ENCODE results near the gene SIX5.

Gene SIX5

DNA sequence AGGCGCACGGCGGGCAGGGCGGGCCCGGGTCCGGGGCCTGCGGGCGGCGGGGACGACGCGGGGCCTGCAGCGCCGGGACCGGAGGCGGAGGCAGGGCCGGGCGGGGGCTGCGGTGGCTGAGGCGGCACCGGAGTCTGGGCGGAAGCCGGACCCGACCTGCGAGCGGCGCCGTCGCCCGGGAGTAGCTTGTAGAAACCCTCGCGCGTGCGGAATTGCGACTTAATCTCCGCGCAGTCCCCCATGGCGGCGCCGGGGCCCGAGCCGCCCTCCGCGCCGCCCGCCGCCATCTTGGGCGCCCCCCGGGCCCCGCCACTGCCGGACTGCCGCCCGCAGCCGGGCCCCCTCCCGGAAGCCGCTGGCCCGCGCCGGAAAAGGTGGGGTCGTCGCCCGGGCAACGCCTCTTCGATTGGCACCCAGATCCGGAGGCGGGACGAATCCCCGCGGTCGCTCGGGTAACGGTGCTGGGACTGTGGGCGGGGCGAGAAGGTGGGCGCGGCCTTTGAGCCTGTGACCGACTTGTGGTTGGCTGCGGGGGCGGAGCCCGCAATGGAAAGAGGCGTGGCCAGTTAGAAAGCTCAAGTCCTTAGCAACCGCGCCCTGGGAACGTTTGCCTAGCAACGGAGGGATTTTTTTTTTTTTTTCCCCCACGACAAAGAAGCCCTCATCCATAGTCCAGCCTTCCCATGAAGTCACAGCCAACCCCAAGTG, 23.6 kb upstream of the SIX5 start, which contains the start of gene DMWD:
DMWD (minus strand) TSS at position 376 of the 708 bp plus-strand sequence; CDS start at position 287, 89 bp downstream.
- H3K27ac ChIP-seq (ENCODE audit: extremely low read depth, low read depth, low read length): peak within 1 kb of the TSS; percentile 96
- POLR2A ChIA-PET: interaction anchor here (0.6 to 2.2 kb wide), 14 partner anchors 10 to 338 kb away, joined by 3 to 40 read pairs (median 4); partner anchors contain the start of genes DMPK, QPCTL, RSPH6A and SIX5
- no peak for TF ChIP-seq ZNF311 (tag by site-specific recombination; IDR thresholded peaks at IDR 0.05; ENCODE audit: borderline replicate concordance)
- TF ChIP-seq MZF1 (tag by site-specific recombination; IDR thresholded peaks at IDR 0.05; ENCODE audit: borderline replicate concordance): no peak
- no peak for TF ChIP-seq ZNF843 (tag by site-specific recombination; IDR thresholded peaks at IDR 0.05)
- TF ChIP-seq ZNF776 (tag by site-specific recombination; IDR thresholded peaks at IDR 0.05; ENCODE audit: borderline replicate concordance): no peak
- TF ChIP-seq ZNF132 (tag by site-specific recombination; IDR thresholded peaks at IDR 0.05; ENCODE audit: borderline replicate concordance): no peak
- no peak for TF ChIP-seq ZNF10 (tag by site-specific recombination; IDR thresholded peaks at IDR 0.05)
- TF ChIP-seq, protein P1, sequence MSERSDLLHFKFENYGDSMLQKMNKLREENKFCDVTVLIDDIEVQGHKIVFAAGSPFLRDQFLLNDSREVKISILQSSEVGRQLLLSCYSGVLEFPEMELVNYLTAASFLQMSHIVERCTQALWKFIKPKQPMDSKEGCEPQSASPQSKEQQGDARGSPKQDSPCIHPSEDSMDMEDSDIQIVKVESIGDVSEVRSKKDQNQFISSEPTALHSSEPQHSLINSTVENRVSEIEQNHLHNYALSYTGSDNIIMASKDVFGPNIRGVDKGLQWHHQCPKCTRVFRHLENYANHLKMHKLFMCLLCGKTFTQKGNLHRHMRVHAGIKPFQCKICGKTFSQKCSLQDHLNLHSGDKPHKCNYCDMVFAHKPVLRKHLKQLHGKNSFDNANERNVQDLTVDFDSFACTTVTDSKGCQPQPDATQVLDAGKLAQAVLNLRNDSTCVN (tag by site-specific recombination; optimal IDR thresholded peaks at IDR 0.05): no peak
- TF ChIP-seq ZNF23 (tag by site-specific recombination; IDR thresholded peaks at IDR 0.05; ENCODE audit: borderline replicate concordance): no peak
- peak; percentile 90 for TF ChIP-seq KLF9 (tag by site-specific recombination; IDR thresholded peaks at IDR 0.05; ENCODE audit: low read depth)
- no peak for TF ChIP-seq ZNF621 (tag by site-specific recombination; IDR thresholded peaks at IDR 0.05)
- no peak for TF ChIP-seq ZNF211 (tag by site-specific recombination; IDR thresholded peaks at IDR 0.05; ENCODE audit: low read depth)
- TF ChIP-seq ZSCAN30 (tag by site-specific recombination; IDR thresholded peaks at IDR 0.05): peak; percentile 61; the same call in 1 of the 2 replicates
- TF ChIP-seq ZNF529 (tag by site-specific recombination; IDR thresholded peaks at IDR 0.05; ENCODE audit: insufficient replicate concordance): no peak
- peak; percentile 88 for TF ChIP-seq SP3 (tag by site-specific recombination; IDR thresholded peaks at IDR 0.05)
- peak; percentile 61; the same call in 1 of the 2 replicates for TF ChIP-seq KLF10 (tag by site-specific recombination; IDR thresholded peaks at IDR 0.05)
- TF ChIP-seq, protein P2, sequence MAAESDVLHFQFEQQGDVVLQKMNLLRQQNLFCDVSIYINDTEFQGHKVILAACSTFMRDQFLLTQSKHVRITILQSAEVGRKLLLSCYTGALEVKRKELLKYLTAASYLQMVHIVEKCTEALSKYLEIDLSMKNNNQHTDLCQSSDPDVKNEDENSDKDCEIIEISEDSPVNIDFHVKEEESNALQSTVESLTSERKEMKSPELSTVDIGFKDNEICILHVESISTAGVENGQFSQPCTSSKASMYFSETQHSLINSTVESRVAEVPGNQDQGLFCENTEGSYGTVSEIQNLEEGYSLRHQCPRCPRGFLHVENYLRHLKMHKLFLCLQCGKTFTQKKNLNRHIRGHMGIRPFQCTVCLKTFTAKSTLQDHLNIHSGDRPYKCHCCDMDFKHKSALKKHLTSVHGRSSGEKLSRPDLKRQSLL (tag by site-specific recombination; IDR thresholded peaks at IDR 0.05): no peak
- TF ChIP-seq, protein P3, sequence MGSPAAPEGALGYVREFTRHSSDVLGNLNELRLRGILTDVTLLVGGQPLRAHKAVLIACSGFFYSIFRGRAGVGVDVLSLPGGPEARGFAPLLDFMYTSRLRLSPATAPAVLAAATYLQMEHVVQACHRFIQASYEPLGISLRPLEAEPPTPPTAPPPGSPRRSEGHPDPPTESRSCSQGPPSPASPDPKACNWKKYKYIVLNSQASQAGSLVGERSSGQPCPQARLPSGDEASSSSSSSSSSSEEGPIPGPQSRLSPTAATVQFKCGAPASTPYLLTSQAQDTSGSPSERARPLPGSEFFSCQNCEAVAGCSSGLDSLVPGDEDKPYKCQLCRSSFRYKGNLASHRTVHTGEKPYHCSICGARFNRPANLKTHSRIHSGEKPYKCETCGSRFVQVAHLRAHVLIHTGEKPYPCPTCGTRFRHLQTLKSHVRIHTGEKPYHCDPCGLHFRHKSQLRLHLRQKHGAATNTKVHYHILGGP (tag by site-specific recombination; IDR thresholded peaks at IDR 0.05): no peak
- no peak for TF ChIP-seq SCRT2 (tag by site-specific recombination; IDR thresholded peaks at IDR 0.05)
- TF ChIP-seq ZNF239 (tag by site-specific recombination; IDR thresholded peaks at IDR 0.05): no peak
- TF ChIP-seq, protein P4, sequence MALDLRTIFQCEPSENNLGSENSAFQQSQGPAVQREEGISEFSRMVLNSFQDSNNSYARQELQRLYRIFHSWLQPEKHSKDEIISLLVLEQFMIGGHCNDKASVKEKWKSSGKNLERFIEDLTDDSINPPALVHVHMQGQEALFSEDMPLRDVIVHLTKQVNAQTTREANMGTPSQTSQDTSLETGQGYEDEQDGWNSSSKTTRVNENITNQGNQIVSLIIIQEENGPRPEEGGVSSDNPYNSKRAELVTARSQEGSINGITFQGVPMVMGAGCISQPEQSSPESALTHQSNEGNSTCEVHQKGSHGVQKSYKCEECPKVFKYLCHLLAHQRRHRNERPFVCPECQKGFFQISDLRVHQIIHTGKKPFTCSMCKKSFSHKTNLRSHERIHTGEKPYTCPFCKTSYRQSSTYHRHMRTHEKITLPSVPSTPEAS (tag by site-specific recombination; IDR thresholded peaks at IDR 0.05): no peak
- no peak for TF ChIP-seq ZNF658 (tag by site-specific recombination; IDR thresholded peaks at IDR 0.05)
- no peak for TF ChIP-seq ZNF350 (tag by site-specific recombination; IDR thresholded peaks at IDR 0.05)
- no peak for TF ChIP-seq ZNF202 (tag by site-specific recombination; IDR thresholded peaks at IDR 0.05; ENCODE audit: borderline replicate concordance)
- no peak for TF ChIP-seq ZFP37 (tag by site-specific recombination; IDR thresholded peaks at IDR 0.05)
- TF ChIP-seq ZNF473 (tag by site-specific recombination; IDR thresholded peaks at IDR 0.05): no peak
- TF ChIP-seq EGR2 (tag by site-specific recombination; IDR thresholded peaks at IDR 0.05; ENCODE audit: low read depth): peak; percentile 83; the same call in 1 of the 2 replicates
- TF ChIP-seq, protein P5, sequence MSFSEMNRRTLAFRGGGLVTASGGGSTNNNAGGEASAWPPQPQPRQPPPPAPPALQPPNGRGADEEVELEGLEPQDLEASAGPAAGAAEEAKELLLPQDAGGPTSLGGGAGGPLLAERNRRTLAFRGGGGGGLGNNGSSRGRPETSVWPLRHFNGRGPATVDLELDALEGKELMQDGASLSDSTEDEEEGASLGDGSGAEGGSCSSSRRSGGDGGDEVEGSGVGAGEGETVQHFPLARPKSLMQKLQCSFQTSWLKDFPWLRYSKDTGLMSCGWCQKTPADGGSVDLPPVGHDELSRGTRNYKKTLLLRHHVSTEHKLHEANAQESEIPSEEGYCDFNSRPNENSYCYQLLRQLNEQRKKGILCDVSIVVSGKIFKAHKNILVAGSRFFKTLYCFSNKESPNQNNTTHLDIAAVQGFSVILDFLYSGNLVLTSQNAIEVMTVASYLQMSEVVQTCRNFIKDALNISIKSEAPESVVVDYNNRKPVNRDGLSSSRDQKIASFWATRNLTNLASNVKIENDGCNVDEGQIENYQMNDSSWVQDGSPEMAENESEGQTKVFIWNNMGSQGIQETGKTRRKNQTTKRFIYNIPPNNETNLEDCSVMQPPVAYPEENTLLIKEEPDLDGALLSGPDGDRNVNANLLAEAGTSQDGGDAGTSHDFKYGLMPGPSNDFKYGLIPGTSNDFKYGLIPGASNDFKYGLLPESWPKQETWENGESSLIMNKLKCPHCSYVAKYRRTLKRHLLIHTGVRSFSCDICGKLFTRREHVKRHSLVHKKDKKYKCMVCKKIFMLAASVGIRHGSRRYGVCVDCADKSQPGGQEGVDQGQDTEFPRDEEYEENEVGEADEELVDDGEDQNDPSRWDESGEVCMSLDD (tag by site-specific recombination; IDR thresholded peaks at IDR 0.05): no peak
- TF ChIP-seq, protein P6, sequence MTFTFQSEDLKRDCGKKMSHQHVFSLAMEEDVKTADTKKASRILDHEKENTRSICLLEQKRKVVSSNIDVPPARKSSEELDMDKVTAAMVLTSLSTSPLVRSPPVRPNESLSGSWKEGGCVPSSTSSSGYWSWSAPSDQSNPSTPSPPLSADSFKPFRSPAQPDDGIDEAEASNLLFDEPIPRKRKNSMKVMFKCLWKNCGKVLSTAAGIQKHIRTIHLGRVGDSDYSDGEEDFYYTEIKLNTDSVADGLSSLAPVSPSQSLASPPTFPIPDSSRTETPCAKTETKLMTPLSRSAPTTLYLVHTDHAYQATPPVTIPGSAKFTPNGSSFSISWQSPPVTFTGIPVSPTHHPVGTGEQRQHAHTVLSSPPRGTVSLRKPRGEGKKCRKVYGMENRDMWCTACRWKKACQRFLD (tag by site-specific recombination; IDR thresholded peaks at IDR 0.05): no peak
- peak; percentile 16; the same call in 1 of the 2 replicates for TF ChIP-seq GLIS1 (tag by site-specific recombination; IDR thresholded peaks at IDR 0.05)

More for the DNA sequence above, 23.6 kb upstream of the SIX5 start, which contains the start of gene DMWD:
- Histone ChIP-seq H3K9me3 (ENCODE audit: control insufficient read depth, insufficient read depth, low read depth, low read length) (no peaks in the 10 kb centered on the region), H3K4me3 (ENCODE audit: low read depth, low read length) (peak within 1 kb of the TSS; percentile 86), H3K36me3 (ENCODE audit: control insufficient read depth in 2 of 2, insufficient read depth in 1 of 2, low read length in 2 of 2) (peaks cover 26 to 29% of the 10 kb centered on the region in 2 experiments), H3K4me1 (ENCODE audit: control insufficient read depth, insufficient read depth, low read length) (peaks cover 13% of the 10 kb centered on the region)
- CTCF ChIA-PET: interaction anchor here (0.6 to 2.3 kb wide), 7 partner anchors 9 to 98 kb away, joined by 3 to 18 read pairs (median 3); partner anchors contain the start of genes DMPK and SIX5
